PFSK-1 (cell line): ENCODE results near the gene ACP5.

ENCODE experiments used
- POLR2AphosphoS5 ChIP-seq: IDR thresholded peaks from 2 replicates; pipeline ENCODE4 v1.6.1; 2012; ENCODE audit warnings: low read depth, mild to moderate bottlenecking, control low read depth, low read length, moderate library complexity
- REST ChIP-seq, 2 experiments: IDR thresholded peaks; 2 replicates each; pipeline versions ENCODE4 v1.6.1 to v1.8.0; 2011 to 2012; ENCODE audit warnings: low read depth in 2 of 2, low read length in 2 of 2, control low read depth in 1 of 2, inconsistent platforms in 1 of 2, mild to moderate bottlenecking in 1 of 2, moderate library complexity in 1 of 2; ENCODE audit not compliant: insufficient read depth in 1 of 2
- TAF1 ChIP-seq: IDR thresholded peaks from 2 replicates; pipeline ENCODE4 v1.6.1; 2012; ENCODE audit warnings: low read length, control low read depth, borderline replicate concordance; ENCODE audit not compliant: insufficient read depth

DNA sequence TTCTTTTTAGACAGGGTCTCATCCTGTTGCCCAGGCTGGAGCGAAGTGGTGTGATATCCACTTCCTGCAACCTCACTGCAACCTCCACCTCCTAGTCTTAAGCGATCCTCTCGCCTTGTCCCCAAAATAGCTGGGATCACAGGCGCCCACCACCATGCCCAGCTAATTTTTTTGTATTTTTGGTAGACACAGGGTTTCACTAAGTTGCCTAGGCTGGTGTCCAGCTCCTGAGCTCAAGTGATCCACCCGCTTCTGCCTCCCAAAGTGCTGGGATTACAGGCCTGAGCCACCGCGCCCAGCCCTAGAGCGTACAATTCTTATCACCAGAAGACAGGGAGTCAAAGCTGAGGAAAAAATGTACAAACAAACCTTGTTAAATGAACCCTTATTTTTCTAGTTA, 13.9 kb downstream of the ACP5 start:
- no peak for TF ChIP-seq POLR2AphosphoS5
- no peak for TF ChIP-seq REST (IDR thresholded peaks at IDR 0.05; ENCODE audit: insufficient read depth in 1 of 2, low read depth in 2 of 2, low read length in 2 of 2)
- TF ChIP-seq TAF1, result no peak
